ENCODE measurements around the gene TMEM234.

Gene TMEM234

GRCh38 chr1:32170991-32171390 lies 51.2 kb downstream of the TMEM234 start:
- DNase-seq: no peak

Measured in amniotic stem cell (primary cell).